ENCODE data around the gene MYLK.
"Not testable (repeated sequence)": the region's sequence is repeated elsewhere in the genome, so short reads cannot be mapped to it uniquely, and the experiment has no call there.

The MYLK gene

DNA sequence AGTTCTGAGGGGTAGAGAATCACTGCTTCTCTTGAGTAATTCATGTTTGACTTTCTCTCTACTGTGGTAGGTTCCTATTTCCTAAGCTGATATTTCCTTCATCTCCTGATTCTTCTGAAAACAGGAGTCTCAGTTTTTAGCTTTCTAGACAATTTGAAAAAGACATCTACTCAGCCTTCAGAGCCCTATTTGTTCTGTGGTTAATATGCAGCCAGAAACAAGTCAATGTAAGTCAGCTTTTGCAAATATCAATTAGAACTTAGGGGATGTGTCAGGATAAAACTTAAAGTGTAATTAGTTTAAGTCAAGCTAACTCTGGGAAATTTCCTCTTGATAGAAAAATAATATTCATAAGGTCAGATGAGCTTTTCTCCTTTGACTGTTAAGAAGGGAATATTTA is 277.6 kb downstream of the MYLK start:
- DNase-seq (ENCODE audit: low read depth in 2 of 2, low spot score in 1 of 2): no peak

DNA sequence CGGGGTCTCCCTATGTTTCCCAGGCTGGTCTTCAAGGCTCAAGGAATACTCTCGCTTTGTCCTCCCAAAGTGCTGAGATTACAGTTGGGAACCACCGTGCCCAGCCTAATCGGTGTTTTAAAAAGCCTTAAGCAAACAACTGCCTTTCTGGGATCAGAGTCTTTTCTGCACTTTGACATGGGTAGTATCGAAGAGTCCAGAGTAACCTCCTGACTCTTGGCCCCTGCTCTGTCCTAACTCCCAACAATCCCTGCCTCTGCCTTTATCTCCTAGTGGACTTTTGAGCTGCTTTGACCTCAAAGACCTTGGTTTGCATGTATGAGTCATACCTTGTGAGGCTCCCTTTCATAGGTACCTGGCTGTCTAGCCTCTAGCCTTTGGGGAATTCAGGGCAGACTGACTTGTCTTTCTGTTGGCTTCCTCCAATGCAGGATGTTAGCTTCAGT is 278.3 kb downstream of the MYLK start:
- no peak for DNase-seq (ENCODE audit: low read depth in 2 of 2, low spot score in 1 of 2)

DNA sequence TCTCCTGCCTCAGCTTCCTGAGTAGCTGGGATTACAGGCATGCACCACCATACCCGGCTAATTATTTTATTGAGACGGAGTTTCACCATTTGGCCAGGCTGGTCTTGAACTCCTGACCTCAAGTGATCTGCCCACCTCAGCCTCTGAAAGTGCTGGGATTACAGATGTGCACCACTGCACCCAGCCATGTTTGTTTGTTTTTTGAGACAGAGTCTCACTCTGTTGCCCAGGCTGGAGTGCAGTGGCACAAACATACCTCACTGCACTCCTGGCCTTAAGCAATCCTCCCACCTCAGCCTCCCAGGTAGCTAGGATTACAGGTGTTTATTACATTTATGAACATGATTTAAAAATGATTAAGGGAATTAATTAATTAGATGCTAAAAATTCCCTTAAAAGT is 281.0 kb downstream of the MYLK start:
- not testable (repeated sequence) for DNase-seq (ENCODE audit: low read depth in 2 of 2, low spot score in 1 of 2)

DNA sequence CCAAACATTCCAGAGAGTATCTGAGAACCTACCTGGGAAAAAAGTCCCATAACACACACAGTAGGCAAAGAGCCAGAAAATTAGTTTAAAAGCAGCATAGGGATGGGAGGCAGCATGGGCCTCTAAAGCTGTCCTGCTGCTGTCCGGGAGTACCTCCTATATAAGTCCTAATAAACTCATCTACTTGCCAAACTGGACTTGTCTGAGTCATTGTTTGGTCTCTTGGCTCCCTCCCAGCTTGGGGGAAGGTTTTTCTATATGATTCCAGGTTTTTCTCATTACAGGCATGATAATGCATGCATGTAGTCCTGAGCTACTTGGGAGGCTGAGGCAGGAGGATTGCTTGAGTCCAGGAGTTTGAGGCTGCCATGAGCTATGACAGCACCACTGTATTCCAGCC is 281.8 kb downstream of the MYLK start:
- no peak for DNase-seq (ENCODE audit: low read depth in 2 of 2, low spot score in 1 of 2)

DNA sequence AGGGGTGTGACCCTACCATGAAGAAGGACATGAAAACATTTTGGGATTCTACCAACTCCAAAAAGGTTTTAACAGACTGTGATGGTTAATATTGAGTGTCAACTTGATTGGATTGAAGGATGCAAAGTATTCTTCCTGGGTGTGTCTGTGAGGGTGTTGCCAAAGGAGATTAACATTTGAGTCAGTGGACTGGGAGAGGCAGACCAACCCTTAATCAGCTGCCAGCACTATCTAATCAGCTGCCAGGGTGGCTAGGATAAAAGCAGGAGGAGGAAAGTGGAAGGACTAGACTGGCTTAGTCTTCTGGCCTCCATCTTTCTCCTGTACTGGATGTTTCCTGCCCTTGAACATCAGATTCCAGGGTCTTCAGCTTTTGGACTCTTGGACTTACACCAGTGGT is 283.3 kb downstream of the MYLK start:
- not testable (repeated sequence) for DNase-seq (ENCODE audit: low read depth in 2 of 2, low spot score in 1 of 2)

DNA sequence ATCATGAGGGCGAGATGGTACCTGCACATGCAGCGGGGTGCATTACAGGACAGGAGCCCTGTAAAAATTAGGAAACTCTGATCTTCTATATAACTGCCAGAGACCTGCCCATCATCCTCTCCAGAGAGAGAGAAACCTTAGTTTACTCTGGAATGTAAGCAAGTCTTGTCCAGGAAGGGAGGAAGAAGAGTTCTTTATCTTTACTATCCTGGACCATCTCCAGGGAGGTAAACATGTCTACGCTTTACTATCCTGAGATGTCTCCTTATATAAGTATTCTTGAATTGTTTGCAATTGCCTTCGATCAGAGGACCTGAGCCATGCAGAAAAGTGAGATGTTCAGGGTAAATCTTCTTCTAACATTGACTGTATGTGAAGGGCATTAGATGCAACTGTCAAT is 286.6 kb downstream of the MYLK start:
- DNase-seq (ENCODE audit: low read depth in 2 of 2, low spot score in 1 of 2): no peak

DNA sequence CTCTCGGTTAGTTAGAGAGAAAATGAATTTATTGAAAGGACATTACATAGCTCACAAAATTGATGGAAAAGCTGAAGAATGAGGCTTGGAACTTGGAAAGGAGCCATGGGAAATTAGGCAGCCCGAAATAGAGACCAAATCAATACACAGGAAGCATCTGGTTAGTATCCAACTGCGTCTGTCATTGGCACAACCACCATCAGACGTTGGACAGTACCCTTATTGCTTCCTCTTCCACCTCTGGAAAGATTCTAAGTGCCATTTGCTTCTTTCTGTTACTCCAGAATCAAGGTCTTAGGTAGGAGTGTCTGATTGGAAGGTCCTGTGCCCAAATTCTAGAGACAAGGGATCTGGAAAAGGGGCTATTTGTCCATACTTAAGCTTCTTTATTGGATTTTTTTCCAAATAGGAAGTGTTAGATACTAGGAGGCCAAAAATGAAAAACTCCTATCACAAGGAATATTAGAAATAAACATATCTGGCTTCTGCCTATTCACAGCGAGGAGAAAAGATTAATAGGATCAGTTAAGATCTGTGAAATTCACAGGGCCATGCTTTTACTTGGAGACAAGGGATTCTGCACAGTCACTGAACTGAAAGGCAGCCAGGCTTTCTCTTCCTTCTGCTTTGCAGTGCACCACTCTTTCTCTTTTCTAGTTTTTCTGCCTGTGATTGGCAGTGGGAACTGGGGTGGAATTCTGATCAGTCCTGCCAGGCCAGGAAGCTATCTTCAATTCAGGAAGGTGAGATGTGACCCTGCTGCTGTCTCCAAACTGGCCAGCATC is 288.5 kb downstream of the MYLK start:
- no peak for DNase-seq (ENCODE audit: low read depth in 2 of 2, low spot score in 1 of 2)

DNA sequence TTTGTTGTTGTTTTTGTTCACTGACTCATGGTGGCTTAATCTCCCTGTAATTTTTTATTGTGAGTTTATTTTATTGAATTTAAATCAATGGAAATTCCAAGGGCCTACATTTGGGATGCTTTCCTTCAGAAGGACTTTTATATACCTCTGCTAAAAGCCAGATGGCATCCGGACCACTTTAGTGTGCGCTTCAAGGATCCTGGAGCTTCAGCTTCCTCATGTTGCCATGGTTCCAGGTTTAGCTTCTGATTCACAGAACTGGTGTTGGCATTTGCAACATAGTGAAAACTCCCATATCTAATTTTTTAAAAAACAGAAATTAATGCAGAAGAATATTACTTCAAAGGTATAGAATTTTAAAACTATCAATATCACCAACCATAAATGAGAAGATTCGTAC is 290.8 kb downstream of the MYLK start:
- no peak for DNase-seq (ENCODE audit: low read depth in 2 of 2, low spot score in 1 of 2)

DNA sequence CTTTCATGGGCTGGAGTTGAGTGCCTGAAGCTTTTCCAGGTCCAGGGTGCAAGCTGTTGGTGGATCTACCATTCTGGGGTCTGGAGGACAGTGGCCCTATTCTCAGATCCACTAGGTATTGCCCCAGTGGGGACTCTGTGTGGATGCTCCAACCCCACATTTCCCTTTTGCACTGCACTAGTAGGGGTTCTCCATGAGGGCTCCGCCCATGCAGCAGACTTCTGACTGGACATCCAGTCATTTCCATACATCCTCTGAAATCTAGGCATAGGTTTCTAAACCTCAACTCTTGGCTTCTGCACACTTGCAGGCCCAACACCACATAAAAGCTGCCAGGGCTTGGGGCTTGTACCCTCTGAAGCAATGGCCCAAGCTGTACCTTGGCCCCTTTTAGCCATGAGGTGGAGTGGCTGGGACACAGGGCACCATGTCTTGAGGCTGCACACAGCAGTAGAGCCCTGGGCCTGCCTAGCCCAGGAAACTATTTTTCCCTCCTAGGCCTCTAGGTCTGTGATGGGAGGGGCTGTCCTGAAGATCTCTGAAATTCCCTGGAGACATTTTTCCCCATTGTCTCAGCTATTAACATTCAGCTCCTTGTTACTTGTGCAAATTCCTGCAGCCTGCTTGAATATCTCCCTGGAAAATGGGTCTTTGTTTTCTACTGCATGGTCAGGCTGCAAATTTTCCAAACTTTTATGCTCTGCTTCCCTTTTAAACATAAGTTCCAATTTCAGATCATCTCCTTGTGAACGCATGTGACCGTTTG is 293.3 kb downstream of the MYLK start:
- DNase-seq (ENCODE audit: low read depth in 2 of 2, low spot score in 1 of 2): no peak

DNA sequence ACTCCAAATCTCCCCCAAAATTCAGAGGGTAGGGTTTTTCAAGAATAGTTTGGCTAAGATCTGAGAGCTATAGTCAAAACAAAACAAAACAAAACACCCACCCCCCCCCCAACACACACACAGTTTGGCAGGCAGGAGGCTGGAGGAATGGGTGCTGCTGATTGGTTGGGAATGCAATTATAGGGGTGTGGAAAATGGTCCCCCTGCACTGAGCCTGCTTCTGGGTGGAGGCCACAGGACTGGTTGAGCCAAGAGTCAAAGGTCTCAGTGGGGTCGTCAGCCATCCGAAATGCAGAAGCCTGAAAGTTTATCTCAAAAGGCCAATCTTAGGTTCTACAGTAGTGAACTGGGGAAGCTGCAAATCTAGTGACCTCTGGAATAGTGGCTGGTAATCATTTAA is 296.7 kb downstream of the MYLK start:
- no peak for DNase-seq (ENCODE audit: low read depth in 2 of 2, low spot score in 1 of 2)

DNA sequence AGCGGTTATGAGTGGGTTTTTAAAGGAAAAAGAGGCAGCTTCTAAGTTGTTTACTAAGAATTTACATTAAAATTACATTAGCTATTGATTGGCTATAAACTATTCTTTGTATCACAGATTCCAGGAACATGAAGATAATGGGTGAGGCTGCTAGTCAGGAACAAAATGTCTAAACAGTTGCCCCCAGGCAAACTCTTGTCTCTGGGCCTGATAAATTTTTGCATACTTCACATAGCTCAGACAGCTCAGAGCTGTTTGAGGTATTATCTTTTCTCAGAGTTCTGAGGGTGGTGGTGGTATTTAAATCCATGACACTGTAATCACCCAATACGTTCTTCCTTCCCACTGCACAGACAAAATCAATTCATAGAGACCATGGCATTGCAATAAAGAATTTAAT is 297.2 kb downstream of the MYLK start:
- DNase-seq (ENCODE audit: low read depth in 2 of 2, low spot score in 1 of 2): no peak

DNA sequence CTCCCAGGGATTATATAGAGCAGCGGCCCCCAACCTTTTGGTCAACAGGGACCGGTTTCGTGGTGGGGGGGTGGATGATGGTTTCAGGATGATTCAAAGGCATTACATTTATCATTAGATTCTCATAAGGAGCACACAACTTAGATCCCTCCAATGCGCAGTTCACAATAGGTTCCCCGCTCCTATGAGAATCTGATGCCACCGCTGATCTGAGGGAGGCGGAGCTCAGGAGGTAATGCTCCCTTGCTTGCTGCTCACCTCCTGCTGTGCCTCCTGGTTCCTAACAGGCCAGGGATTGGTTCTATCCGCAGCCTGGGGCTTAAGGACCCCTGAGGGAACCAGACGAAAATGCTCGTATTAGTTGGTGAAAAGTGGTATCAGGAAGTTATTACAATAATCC is 298.0 kb downstream of the MYLK start:
- DNase-seq (ENCODE audit: low read depth in 2 of 2, low spot score in 1 of 2): no peak

DNA sequence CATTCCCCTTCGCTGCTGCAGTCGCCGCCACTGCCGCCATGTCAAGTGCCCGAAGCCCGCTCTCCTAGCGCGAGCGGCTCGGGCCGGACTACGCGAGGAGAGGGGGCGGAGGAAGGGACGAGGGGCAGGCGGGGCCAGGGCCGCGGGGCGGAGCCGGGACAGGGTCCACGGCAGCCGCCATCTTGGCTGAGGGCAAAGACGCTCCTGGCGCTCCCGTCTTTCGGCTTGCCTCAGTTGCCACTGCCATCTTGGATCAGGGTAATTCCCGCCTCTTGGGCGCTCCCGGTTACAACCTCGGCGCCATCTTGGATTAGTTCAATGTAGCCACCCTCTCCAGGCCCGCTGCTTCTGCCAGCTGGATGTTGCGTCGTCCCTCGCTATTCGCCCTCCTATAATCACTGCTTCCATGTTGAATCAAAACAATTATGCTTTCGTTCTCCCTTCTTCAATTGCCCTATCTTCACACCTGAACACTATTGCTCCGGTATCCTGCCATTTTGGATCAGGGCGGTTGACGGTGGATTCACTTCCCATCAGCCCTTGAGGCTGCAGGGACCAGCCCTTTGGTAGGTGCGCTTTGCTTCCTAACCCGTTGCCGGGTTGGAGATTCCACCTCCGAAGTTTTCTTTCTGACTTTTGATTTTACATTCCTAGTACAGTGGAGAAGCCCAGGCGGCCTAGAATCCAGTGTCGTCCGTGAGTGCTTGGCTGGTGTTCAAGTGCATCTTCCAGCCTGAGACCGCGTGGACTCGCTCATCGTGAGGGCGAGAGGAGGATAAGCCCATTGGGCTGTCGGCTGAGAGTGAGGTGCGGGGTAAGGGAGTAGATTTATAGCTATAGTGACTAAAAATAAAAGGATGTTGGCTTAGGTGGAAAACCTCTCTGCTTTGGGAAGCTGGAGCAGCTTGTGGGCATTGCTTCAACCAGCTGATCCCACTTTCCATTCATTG is 298.9 kb downstream of the MYLK start, which contains the start of gene HACD2:
Gene HACD2 (minus strand): TSS at position 66 of the 950 bp plus-strand sequence. CDS start 26 bp downstream, at position 40.
- peak; percentile 81 to 91 for DNase-seq (ENCODE audit: low read depth in 2 of 2, low spot score in 1 of 2)

DNA sequence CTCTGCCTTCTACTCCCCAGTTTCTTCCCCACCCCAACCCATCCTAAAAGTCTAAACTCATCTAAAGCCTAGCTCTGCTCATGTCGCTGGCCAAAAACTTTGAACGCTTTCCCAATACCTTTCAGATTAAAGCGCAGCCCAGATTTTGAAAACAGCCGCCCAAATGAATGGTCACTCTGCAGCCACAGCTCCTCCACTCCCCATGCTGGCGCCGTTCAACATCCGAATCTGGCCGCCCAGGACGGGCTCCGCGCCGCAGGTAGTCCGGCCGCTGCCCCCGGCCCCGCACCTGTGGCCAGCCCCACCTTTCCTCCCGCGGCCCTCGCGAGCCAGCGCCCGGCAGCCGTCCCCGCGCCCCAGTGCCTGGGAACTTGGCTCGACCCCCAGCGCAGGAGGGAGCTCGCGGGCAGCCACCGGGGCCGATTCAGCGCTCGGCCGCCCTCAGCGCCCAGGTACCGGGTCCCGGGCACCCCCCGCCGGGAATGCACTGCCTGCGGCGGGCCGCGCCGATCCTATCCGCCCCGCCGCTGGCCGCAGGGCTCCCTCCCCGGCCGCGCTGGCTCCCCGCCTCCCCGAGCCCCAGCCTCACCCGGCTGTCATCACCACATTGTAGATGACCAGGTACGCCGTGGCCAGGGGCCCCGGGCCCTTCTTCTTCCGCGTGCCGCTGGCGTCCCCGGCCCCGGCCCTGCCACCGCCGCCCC is 299.7 kb downstream of the MYLK start:
- peak in 1 of 2 donors; percentile 5 for DNase-seq (ENCODE audit: low read depth in 2 of 2, low spot score in 1 of 2)

DNA sequence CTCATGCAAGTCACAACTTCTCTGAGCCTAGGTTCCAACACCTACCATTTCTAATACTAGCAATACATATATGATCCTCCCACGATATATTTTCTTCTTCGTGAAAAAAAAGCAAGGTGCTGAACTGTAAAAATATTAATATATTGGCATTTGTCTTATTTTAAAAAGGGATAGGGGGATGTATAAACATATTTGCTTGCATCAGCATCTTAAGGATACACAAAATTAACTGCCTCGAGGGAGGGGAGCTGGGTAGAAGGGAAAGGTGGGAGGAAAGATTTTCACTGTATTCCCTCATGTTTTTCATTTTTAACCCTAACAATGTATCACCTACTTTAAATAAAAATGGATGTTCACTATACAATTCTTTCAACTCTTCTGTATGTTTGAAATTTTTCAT is 300.6 kb downstream of the MYLK start:
- DNase-seq (ENCODE audit: low read depth in 2 of 2, low spot score in 1 of 2): no peak

DNA sequence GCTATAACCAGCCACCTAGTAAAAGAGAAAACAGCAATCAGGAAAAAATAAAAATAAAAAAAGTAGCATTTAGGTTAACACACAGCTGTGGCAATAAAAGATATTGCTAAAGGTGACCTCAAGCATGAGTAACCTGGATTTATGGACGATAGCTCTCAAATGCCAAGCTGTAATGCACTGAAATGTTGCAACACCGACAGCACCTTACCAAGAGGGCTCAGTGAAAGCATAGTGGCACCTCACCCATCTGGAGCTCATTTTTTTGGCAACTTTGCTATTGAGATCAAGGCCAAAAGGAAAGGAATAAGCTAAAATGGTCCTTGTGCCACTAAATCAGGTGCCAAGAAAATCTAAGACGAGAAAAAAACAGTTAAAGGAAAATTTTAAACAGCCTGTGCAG is 301.8 kb downstream of the MYLK start:
- DNase-seq (ENCODE audit: low read depth in 2 of 2, low spot score in 1 of 2): no peak

DNA sequence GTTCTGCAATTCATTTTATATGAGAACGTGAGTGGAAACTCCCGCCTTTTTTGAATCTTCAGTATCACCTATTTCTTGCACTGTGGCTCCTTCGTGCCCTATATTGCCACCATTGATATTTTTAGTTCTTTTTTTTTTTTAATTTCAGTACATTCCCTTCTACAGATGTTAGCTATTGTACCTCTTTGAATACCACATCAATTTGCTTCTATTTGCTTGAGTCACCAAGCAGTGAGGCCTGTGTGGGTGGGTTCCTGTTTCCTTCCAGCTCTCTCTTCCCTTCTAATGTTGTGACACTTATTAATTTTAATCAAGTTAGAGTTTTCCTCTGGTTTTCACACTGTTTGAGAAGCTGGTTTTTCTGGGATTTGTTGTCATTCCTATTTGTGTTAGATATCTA is 308.0 kb downstream of the MYLK start:
- DNase-seq (ENCODE audit: low read depth in 2 of 2, low spot score in 1 of 2): no peak

DNA sequence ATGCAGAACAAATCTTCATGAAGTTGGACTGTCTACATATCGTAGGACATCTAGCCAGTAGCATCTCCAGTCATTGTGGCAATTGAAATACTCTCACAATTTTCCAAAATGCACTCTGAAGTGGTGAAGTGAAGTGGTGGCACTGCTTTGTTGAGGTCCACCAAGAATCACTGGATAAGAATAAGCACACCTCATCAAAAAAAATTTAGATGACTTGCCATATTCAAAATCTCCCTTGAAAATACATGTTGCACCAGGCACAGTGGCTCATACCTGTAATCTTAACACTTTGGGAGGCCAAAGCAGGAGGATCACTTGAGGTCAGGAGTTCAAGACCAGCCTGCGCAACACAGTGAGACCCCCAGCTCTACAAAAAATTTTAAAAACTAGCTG is 312.2 kb downstream of the MYLK start:
- no peak for DNase-seq (ENCODE audit: low read depth in 2 of 2, low spot score in 1 of 2)

DNA sequence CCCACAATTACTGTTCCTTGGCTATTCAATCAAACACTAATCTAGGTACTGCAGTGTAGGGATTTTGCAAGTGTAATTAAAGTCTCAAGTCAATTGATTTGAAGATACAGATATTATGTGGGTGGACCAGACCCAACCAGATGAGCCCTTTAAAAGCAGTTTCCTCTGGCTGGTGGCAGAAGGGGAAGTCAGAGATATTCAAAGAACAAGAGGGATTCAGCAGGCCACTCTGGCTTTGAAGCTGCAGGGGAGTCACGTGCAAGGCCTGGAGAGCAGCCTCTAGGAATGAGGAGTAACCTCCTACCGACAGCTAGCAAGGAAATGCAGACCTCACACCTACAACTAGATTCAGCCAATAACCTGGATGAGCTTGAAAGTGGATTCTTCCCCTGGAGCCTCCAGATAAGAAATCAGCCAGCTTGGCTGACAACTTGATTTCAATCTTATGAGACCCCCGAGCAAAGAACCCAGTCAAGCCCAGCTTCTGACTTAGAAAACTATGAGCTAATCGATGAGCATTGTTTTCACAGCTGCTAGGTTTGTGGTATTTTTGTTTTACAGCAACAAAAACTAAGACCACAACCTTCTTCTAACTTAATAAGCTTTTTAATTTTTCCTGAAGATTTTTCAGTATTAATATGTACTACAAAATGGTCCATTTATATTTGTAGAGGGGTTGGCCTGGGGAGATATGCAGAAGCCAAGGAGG is 312.7 kb downstream of the MYLK start:
- DNase-seq (ENCODE audit: low read depth in 2 of 2, low spot score in 1 of 2): no peak

DNA sequence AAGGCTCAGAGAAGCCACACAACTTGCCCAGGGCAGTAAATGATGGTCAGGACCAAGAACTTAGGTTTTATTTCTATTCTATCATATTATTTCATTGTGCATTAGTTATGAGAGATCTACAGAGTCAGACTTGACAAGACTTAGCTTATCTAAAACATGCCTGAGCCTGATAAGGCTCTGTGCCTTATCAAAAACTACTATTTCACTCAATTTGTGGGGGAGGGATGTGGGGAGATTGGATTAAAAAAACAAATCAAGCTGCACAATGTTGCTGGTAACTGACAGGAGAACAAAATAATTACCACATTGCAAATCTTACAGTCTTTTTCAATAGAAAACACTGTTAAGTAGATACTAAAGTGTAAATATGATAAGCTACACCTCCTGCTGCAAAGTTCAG is 315.3 kb downstream of the MYLK start:
- DNase-seq (ENCODE audit: low read depth in 2 of 2, low spot score in 1 of 2): no peak

Measured in stimulated activated CD8-positive, alpha-beta memory T cell treated with anti-CD3 and anti-CD28 coated beads, Interleukin-4, amount 100 ng/mL, for 1 hour (primary cell).